ENCODE data around the gene FAM184A. TPM values are rescaled to one million over a fixed set of nuclear protein-coding genes. Genes with fewer than 3 reads are reported as not detected.

The FAM184A gene
- total and polyA plus RNA-seq, 2 experiments from 2014 or later = 13.7 to 18.6 TPM

- TF ChIP-seq ZNF462 (CRISPR knock-in tag; IDR thresholded peaks at IDR 0.05) (no peak), POLR2AphosphoS5 (IDR thresholded peaks at IDR 0.05; ENCODE audit: low read depth) (no peak), REST (IDR thresholded peaks at IDR 0.05; ENCODE audit: unreplicated experiment) (no peak), NANOG (IDR thresholded peaks at IDR 0.05; ENCODE audit: borderline replicate concordance) (no peak)
Measured at GRCh38 chr6:119079283-119079809, 882 bp upstream of the FAM184A start (continued).

Measured in GM23338 (cell line).